Activated CD4-positive, alpha-beta memory T cell treated with anti-CD3 and anti-CD28 coated beads for 36 hours (primary cell): ENCODE data around the gene FGD5. TPM values are rescaled to one million over a fixed set of nuclear protein-coding genes. Genes with fewer than 3 reads are reported as not detected.

ENCODE experiments used
- CTCF ChIA-PET: fragments of 350-600 bp; sonication (Branson Sonifier 250); formaldehyde crosslinking; loops from one replicate; lab custom pipeline; 2021; ENCODE audit warnings: antibody characterized with exemption, inconsistent platforms; lab: Charles Lee
- POLR2A ChIA-PET: fragments of 350-600 bp; sonication (Branson Sonifier 250); formaldehyde crosslinking; loops from one replicate; lab custom pipeline; 2021; ENCODE audit warnings: antibody characterized with exemption; lab: Charles Lee
- DNase-seq: peaks from one replicate; pipeline ENCODE4 v3.0.0-alpha.2; 2020
- H3K27ac Mint-ChIP-seq: one replicate; pipeline ENCODE4 v1.8.0; 2021; ENCODE audit warnings: mixed read lengths
- H3K27me3 Mint-ChIP-seq: one replicate; pipeline ENCODE4 v1.8.0; 2021; ENCODE audit warnings: mixed read lengths
- H3K36me3 Mint-ChIP-seq: one replicate; pipeline ENCODE4 v1.8.0; 2021; ENCODE audit warnings: mixed read lengths
- H3K4me1 Mint-ChIP-seq: one replicate; pipeline ENCODE4 v1.8.0; 2021; ENCODE audit warnings: low read depth, mixed read lengths
- H3K4me3 Mint-ChIP-seq: one replicate; pipeline ENCODE4 v1.8.0; 2021; ENCODE audit warnings: mild to moderate bottlenecking, mixed read lengths
- H3K9me3 Mint-ChIP-seq: one replicate; pipeline ENCODE4 v1.8.0; 2021; ENCODE audit warnings: mixed read lengths
- intact Hi-C: fragments of 100-400 bp; cut with micrococcal nuclease; formaldehyde crosslinking; loops from one replicate; pipeline ENCODE4 v1.15.1; 2023
- total RNA-seq, 2 experiments: library from RNA; stranded (reverse); gene quantifications; one replicate each; pipeline ENCODE4 v1.2.3, GENCODE V29; 2021

The FGD5 gene
- total RNA-seq, 2 experiments from 2014 or later, result 0.12 TPM; not detected in 1

DNA sequence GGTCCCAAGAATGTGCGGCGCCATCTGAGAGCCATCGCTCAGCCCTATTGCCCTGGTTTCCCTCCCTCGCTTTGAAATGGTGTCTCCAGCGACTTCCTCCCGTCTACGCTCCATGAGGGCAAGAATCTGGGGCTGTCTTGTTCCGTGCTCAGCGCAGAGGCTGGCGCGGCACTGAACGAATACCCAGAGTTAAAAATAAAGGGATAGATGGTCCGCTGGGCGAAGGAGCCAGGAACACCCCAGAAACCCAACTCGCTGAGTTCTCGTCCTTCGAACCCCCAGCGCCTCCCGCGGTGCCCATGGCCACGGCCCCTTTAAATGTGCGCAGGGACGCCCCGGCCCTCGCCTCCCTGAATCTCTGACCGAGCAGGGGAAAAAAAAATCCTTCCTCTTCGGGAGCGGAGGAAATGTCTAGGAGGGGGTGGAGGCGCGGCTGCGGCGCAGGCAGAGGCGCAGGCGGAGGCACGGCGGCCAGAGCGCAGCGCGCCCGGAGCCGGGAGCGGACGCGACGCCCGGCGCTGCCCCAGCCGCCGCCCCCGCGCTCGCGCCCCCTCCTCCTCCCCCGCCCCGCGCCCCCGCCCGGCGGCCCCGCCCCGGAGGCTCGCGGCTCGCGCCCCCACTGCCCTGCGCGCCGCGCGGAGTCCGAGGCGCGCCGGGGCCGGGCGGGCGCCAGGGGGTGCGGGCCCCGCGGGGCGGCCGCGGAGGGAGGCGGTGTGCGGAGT lies 8.5 kb upstream of the FGD5 start:
- H3K4me1 Mint-ChIP-seq, result peaks cover 5% of the 10 kb centered on the region
- ChIA-PET POLR2A (no interaction called here), CTCF (no interaction called here)
- H3K4me3 Mint-ChIP-seq, result no peak overlapping the region
- peaks cover 48% of the 10 kb centered on the region for H3K27me3 Mint-ChIP-seq
- H3K36me3 Mint-ChIP-seq, result no peaks in the 10 kb centered on the region
- intact Hi-C loops, result no loop called here
- H3K27ac Mint-ChIP-seq, result no peak overlapping the region
- H3K9me3 Mint-ChIP-seq, result no peaks in the 10 kb centered on the region
- no peak for DNase-seq

GRCh38 chr3:14810801-14811661 lies 7.7 kb upstream of the FGD5 start:
- no peaks in the 10 kb centered on the region for H3K36me3 Mint-ChIP-seq
- no peak overlapping the region for H3K4me3 Mint-ChIP-seq
- peaks cover 5% of the 10 kb centered on the region for H3K4me1 Mint-ChIP-seq
- H3K27me3 Mint-ChIP-seq, result peaks cover 47% of the 10 kb centered on the region
- ChIA-PET POLR2A (no interaction called here), CTCF (no interaction called here)
- H3K9me3 Mint-ChIP-seq, result no peaks in the 10 kb centered on the region
- no peak for DNase-seq
- no peak overlapping the region for H3K27ac Mint-ChIP-seq
- intact Hi-C loops, result no loop called here

DNA sequence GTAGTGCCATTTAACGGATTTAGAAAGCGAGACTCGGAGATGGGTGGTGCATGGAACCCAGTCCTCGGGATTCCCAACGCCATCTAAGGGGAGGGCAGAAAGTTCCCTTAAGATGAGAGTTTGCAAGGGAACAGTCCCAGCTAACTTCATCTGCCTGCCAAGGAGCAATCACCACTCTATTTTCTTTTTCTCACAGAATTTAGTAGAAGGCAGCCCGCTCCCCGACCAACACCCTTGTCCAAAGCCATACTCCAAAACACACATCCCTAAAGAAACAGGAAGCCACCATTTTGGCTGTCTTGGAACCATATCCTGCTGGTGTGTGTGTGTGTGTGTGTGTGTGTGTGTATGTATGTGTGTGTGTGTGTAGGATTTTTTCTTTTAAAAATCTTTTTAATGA lies 7.1 kb upstream of the FGD5 start:
- intact Hi-C loops, result no loop called here
- ChIA-PET POLR2A (no interaction called here), CTCF (no interaction called here)
- Mint-ChIP-seq H3K4me1 (peaks cover 5% of the 10 kb centered on the region), H3K36me3 (no peaks in the 10 kb centered on the region), H3K27ac (no peak overlapping the region), H3K4me3 (no peak overlapping the region), H3K27me3 (peaks cover 47% of the 10 kb centered on the region), H3K9me3 (no peaks in the 10 kb centered on the region)
- DNase-seq, result no peak

DNA sequence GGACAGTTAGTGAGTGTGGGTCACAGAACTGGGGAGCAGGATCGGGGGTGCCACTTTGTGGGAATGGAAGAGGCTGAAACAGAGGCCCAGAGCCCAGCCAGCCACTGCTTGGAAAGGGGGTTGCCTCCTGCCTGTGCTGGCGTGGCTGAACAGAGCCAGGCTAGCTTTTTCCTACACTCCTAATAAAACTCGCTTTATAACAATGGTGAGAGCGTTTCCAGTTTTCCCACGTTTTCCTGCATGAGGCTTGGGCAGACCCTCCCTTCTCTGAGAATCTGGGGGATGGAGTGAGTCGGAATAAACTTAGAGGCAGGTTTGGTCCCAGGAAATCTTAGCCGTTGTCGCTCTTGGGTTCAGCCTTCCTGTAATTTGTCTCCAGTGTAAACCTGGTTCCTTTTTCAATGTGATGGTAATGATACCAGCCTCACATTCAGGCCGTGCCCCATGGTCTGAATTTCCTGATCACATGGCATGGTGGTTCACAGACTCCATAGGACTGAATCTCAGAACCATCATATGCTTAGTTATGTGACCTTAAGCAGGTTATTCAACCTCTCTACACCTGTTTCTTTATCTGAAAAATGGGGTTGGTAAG lies 6.5 kb upstream of the FGD5 start:
- Mint-ChIP-seq H3K27ac (no peak overlapping the region), H3K4me1 (peaks cover 5% of the 10 kb centered on the region), H3K27me3 (peaks cover 47% of the 10 kb centered on the region), H3K9me3 (no peaks in the 10 kb centered on the region), H3K36me3 (no peaks in the 10 kb centered on the region), H3K4me3 (no peak overlapping the region)
- DNase-seq, result no peak
- POLR2A ChIA-PET, result no interaction called here
- intact Hi-C loops, result no loop called here
- CTCF ChIA-PET, result no interaction called here

GRCh38 chr3:14814411-14814871 lies 4.3 kb upstream of the FGD5 start:
- H3K4me3 Mint-ChIP-seq, result no peak overlapping the region
- H3K9me3 Mint-ChIP-seq, result no peaks in the 10 kb centered on the region
- H3K36me3 Mint-ChIP-seq, result no peaks in the 10 kb centered on the region
- POLR2A ChIA-PET, result no interaction called here
- peaks cover 45% of the 10 kb centered on the region for H3K27me3 Mint-ChIP-seq
- no peak for DNase-seq
- intact Hi-C loops, result no loop called here
- H3K27ac Mint-ChIP-seq, result no peak overlapping the region
- H3K4me1 Mint-ChIP-seq, result peaks cover 5% of the 10 kb centered on the region
- CTCF ChIA-PET, result interaction anchor here (1.3 kb wide), 1 partner anchor 106 kb away, joined by 3 read pairs; no protein-coding TSS in a partner anchor

- peaks cover 1% of the 10 kb centered on the region for H3K4me1 Mint-ChIP-seq
- intact Hi-C loops, result no loop called here
- no peak overlapping the region for H3K4me3 Mint-ChIP-seq
- H3K9me3 Mint-ChIP-seq, result no peaks in the 10 kb centered on the region
- H3K36me3 Mint-ChIP-seq, result no peaks in the 10 kb centered on the region
- H3K27me3 Mint-ChIP-seq, result peaks cover 32% of the 10 kb centered on the region
- H3K27ac Mint-ChIP-seq, result no peak overlapping the region
- POLR2A ChIA-PET, result no interaction called here
- CTCF ChIA-PET, result interaction anchor here (0.9 kb wide), 1 partner anchor 10 kb away, joined by 3 read pairs; no protein-coding TSS in a partner anchor
- no peak for DNase-seq
Measured at GRCh38 chr3:14816359-14816758, 2.4 kb upstream of the FGD5 start.

DNA sequence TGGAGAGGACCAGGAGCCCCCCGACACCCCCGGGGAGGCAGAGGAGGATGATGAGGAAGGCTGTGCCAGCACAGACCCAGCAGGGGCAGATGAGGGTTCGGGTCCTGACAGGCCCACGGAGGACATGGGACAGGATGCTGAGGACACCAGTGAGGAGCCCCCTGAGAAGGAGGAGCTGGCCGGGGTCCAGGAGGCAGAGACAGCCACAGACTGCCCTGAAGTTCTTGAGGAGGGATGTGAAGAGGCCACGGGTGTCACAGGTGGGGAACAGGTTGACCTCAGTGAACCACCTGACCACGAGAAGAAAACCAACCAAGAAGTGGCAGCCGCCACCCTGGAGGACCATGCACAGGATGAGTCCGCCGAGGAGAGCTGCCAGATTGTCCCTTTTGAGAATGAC lies 909 bp downstream of the FGD5 start:
- Mint-ChIP-seq H3K36me3 (no peaks in the 10 kb centered on the region), H3K27me3 (peaks cover 11% of the 10 kb centered on the region), H3K27ac (no peak overlapping the region), H3K4me1 (no peaks in the 10 kb centered on the region), H3K9me3 (no peaks in the 10 kb centered on the region), H3K4me3 (no peak overlapping the region)
- intact Hi-C loops, result no loop called here
- DNase-seq, result no peak
- ChIA-PET CTCF (interaction anchor here (0.6 kb wide), 1 partner anchor 935 kb away, joined by 3 read pairs; no protein-coding TSS in a partner anchor), POLR2A (no interaction called here)

DNA sequence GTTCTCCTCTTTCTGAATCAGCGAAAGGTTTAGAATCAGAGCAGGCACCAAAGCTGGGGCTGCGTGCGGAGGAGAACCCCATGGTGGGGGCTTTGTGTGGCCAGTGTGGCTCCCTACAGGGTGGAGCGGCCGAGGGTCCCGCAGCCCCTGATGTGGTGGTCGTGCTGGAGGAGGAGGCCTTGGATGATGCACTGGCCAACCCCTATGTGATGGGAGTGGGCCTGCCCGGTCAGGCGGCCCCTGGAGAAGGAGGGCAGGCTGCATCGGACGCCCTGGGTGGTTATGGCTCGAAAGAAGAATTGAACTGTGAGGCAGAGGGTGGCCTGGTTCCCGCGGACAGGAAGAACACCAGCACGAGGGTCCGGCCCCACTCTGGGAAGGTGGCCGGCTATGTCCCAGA lies 1.4 kb downstream of the FGD5 start:
- ChIA-PET POLR2A (no interaction called here), CTCF (no interaction called here)
- H3K27me3 Mint-ChIP-seq, result peaks cover 6% of the 10 kb centered on the region
- no peaks in the 10 kb centered on the region for H3K9me3 Mint-ChIP-seq
- H3K4me3 Mint-ChIP-seq, result no peak overlapping the region
- no peaks in the 10 kb centered on the region for H3K36me3 Mint-ChIP-seq
- H3K4me1 Mint-ChIP-seq, result no peaks in the 10 kb centered on the region
- intact Hi-C loops, result no loop called here
- no peak for DNase-seq
- H3K27ac Mint-ChIP-seq, result no peak overlapping the region

- intact Hi-C loops, result no loop called here
- Mint-ChIP-seq H3K4me1 (no peaks in the 10 kb centered on the region), H3K36me3 (no peaks in the 10 kb centered on the region), H3K27ac (no peak overlapping the region), H3K9me3 (no peaks in the 10 kb centered on the region), H3K27me3 (peaks cover 6% of the 10 kb centered on the region), H3K4me3 (no peak overlapping the region)
- CTCF ChIA-PET, result no interaction called here
- DNase-seq, result no peak
- POLR2A ChIA-PET, result no interaction called here
Measured at GRCh38 chr3:14821151-14821550, 2.4 kb downstream of the FGD5 start.

- H3K27me3 Mint-ChIP-seq, result peaks cover 6% of the 10 kb centered on the region
Measured at GRCh38 chr3:14822134-14822533, 3.4 kb downstream of the FGD5 start.

GRCh38 chr3:14822670-14823390 lies 4.1 kb downstream of the FGD5 start:
- no peak overlapping the region for H3K4me3 Mint-ChIP-seq
- peaks cover 8% of the 10 kb centered on the region for H3K27me3 Mint-ChIP-seq
- ChIA-PET POLR2A (no interaction called here), CTCF (no interaction called here)
- intact Hi-C loops, result no loop called here
- H3K4me1 Mint-ChIP-seq, result no peaks in the 10 kb centered on the region
- no peak for DNase-seq
- no peaks in the 10 kb centered on the region for H3K36me3 Mint-ChIP-seq
- H3K9me3 Mint-ChIP-seq, result no peaks in the 10 kb centered on the region
- H3K27ac Mint-ChIP-seq, result no peak overlapping the region

More at GRCh38 chr3:14822134-14822533, 3.4 kb downstream of the FGD5 start:
- intact Hi-C loops, result no loop called here
- Mint-ChIP-seq H3K27ac (no peak overlapping the region), H3K36me3 (no peaks in the 10 kb centered on the region), H3K9me3 (no peaks in the 10 kb centered on the region), H3K4me1 (no peaks in the 10 kb centered on the region), H3K4me3 (no peak overlapping the region)
- no peak for DNase-seq
- ChIA-PET POLR2A (no interaction called here), CTCF (no interaction called here)

- no peaks in the 10 kb centered on the region for H3K9me3 Mint-ChIP-seq
- H3K4me3 Mint-ChIP-seq, result no peak overlapping the region
- no peak overlapping the region for H3K27ac Mint-ChIP-seq
- no peak for DNase-seq
- intact Hi-C loops, result no loop called here
- peaks cover 10% of the 10 kb centered on the region for H3K27me3 Mint-ChIP-seq
- H3K36me3 Mint-ChIP-seq, result no peaks in the 10 kb centered on the region
- POLR2A ChIA-PET, result no interaction called here
- CTCF ChIA-PET, result no interaction called here
- H3K4me1 Mint-ChIP-seq, result no peaks in the 10 kb centered on the region
Measured at GRCh38 chr3:14823393-14823792, 4.6 kb downstream of the FGD5 start.
